Kidney (tissue), 14 donors: ENCODE measurements around the gene RHEBL1. TPM values are rescaled to one million over a fixed set of nuclear protein-coding genes. Genes with fewer than 3 reads are reported as not detected.

Experiments
- DNase-seq, 5 donors: peaks; one replicate each; pipeline ENCODE4 v3.0.0-alpha.2; 2013 to 2020
- FAIRE-seq: peaks from 2 replicates; lab custom pipeline; 2012; peaks lifted over from hg19 to GRCh38; lab: Jason Lieb, UNC
- H3K27ac ChIP-seq, 2 donors: one replicate each; pipeline ENCODE4 v1.7.0; 2013; ENCODE audit warnings: low read depth in 2 of 2, low read length in 2 of 2, inconsistent platforms in 1 of 2
- H3K27me3 ChIP-seq: one replicate; pipeline ENCODE4 v1.7.1; 2013; ENCODE audit warnings: low read length, inconsistent platforms; ENCODE audit not compliant: control insufficient read depth, insufficient read depth
- H3K36me3 ChIP-seq, 3 donors: one replicate each; pipeline versions ENCODE4 v1.7.0 to v1.7.1; 2013; ENCODE audit warnings: low read length in 3 of 3, control low read depth in 1 of 3, inconsistent platforms in 1 of 3; ENCODE audit not compliant: insufficient read depth in 3 of 3, control insufficient read depth in 2 of 3
- H3K4me1 ChIP-seq, 3 donors: one replicate each; pipeline versions ENCODE4 v1.7.0 to v1.7.1; 2013; ENCODE audit warnings: low read length in 3 of 3, inconsistent platforms in 1 of 3, low read depth in 1 of 3; ENCODE audit not compliant: control insufficient read depth in 2 of 3, insufficient read depth in 2 of 3
- H3K4me3 ChIP-seq, 3 donors: one replicate each; pipeline versions ENCODE4 v1.7.0 to v1.8.1; 2013; ENCODE audit warnings: low read length in 3 of 3, control low read depth in 1 of 3, inconsistent platforms in 1 of 3
- H3K9ac ChIP-seq, 3 donors: one replicate each; pipeline versions ENCODE4 v1.7.0 to v1.7.1; 2013; ENCODE audit warnings: low read length in 3 of 3, control low read depth in 1 of 3, inconsistent platforms in 1 of 3
- H3K9me3 ChIP-seq, 3 donors: one replicate each; pipeline versions ENCODE4 v1.7.0 to v1.7.1; 2013; ENCODE audit warnings: low read length in 3 of 3, control low read depth in 1 of 3, inconsistent platforms in 1 of 3; ENCODE audit not compliant: control insufficient read depth in 2 of 3, insufficient read depth in 1 of 3
- intact Hi-C: fragments of 100-400 bp; cut with DNase I; formaldehyde crosslinking; loops from one replicate; pipeline ENCODE4 v1.11.1; 2022
- polyA plus RNA-seq: library from polyadenylated mRNA; stranded (reverse); fragments of 350-450 nt; fragmentation: Illumina TruSeq; extraction: RNeasy Lipid Tissue Mini Kit (QIAGEN cat#74804); gene quantifications from one replicate; pipeline ENCODE4 v1.2.3, GENCODE V29; 2014; ENCODE audit warnings: low read depth, low replicate concordance; ENCODE audit not compliant: insufficient read depth
- total RNA-seq: library from RNA; stranded (reverse); fragmentation: NEBNext Ultra II Directional; extraction: Animal tissue kit (Norgen Biotek cat#: 25700); gene quantifications from one replicate; pipeline ENCODE4 v1.2.1, GENCODE V29; 2021
- TF ChIP-seq, protein P1 (sequence below): IDR thresholded peaks from 3 replicates; pipeline ENCODE4 v1.5.1; 2012; ENCODE audit warnings: mild to moderate bottlenecking, moderate library complexity, borderline replicate concordance; ENCODE audit not compliant: insufficient read depth; ENCODE audit errors: extremely low read depth
- donor health status: control.
- donor health status: control.
- donor health status: control.
- donor health status: control.
- donor health status: control.
- donor health status: DM: yes; HTN: yes; CAD: no.
- donor health status: Normal renal cell carcinoma (clear cell type).

RHEBL1 gene
- total and polyA plus RNA-seq, 2 donors from 2014 or later = 0.52 to 0.69 TPM

DNA sequence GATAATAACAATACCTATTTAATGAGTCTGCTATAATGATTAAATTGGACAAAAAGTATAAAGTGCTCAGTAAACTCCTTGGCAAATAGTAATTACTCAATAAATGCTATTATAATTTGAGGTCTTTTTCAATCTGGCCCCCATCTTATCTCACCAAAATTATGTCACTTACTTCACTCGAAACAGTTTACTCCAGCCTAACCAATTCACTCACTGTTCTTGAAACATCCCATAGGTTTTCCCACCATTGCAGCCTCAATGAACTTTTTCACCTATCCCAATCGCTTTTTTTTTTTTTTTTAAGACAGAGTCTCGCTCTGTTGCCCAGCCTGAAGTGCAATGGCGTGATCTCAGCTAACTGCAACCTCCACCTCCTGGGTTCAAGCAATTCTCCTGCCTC lies 33.8 kb downstream of the RHEBL1 start:
- FAIRE-seq (no peak), DNase-seq (no peak)
- Histone ChIP-seq H3K27ac (no peak overlapping the region), H3K4me1 (no peaks in the 10 kb centered on the region), H3K36me3 (peaks cover 0 to 61% (median 43%) of the 10 kb centered on the region in 3 donors), H3K4me3 (no peak overlapping the region), H3K27me3 (no peaks in the 10 kb centered on the region), H3K9ac (no peak overlapping the region), H3K9me3 (no peaks in the 10 kb centered on the region)
- intact Hi-C loops = no loop called here
- TF ChIP-seq, protein P1, sequence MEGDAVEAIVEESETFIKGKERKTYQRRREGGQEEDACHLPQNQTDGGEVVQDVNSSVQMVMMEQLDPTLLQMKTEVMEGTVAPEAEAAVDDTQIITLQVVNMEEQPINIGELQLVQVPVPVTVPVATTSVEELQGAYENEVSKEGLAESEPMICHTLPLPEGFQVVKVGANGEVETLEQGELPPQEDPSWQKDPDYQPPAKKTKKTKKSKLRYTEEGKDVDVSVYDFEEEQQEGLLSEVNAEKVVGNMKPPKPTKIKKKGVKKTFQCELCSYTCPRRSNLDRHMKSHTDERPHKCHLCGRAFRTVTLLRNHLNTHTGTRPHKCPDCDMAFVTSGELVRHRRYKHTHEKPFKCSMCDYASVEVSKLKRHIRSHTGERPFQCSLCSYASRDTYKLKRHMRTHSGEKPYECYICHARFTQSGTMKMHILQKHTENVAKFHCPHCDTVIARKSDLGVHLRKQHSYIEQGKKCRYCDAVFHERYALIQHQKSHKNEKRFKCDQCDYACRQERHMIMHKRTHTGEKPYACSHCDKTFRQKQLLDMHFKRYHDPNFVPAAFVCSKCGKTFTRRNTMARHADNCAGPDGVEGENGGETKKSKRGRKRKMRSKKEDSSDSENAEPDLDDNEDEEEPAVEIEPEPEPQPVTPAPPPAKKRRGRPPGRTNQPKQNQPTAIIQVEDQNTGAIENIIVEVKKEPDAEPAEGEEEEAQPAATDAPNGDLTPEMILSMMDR = no peak

- H3K9ac ChIP-seq = no peak overlapping the region
- peaks cover 0 to 49% (median 42%) of the 10 kb centered on the region in 3 donors for H3K36me3 ChIP-seq
- TF ChIP-seq, protein P1 = no peak
- no peak overlapping the region for H3K27ac ChIP-seq
- no peaks in the 10 kb centered on the region for H3K9me3 ChIP-seq
- H3K27me3 ChIP-seq = no peaks in the 10 kb centered on the region
- peak in 1 of 5 donors; percentile 37 for DNase-seq
- no peak overlapping the region for H3K4me3 ChIP-seq
- H3K4me1 ChIP-seq = no peaks in the 10 kb centered on the region
- no peak for FAIRE-seq
- intact Hi-C loops = no loop called here
These were observed 35.5 kb downstream of the RHEBL1 start for GRCh38 chr12:49034286-49034622.

- Histone ChIP-seq H3K4me1 (no peaks in the 10 kb centered on the region), H3K4me3 (no peak overlapping the region), H3K9me3 (no peaks in the 10 kb centered on the region), H3K9ac (no peak overlapping the region), H3K27me3 (no peaks in the 10 kb centered on the region), H3K27ac (no peak overlapping the region), H3K36me3 (peaks cover 0 to 49% (median 38%) of the 10 kb centered on the region in 3 donors)
- TF ChIP-seq, protein P1 = no peak
- DNase-seq = peak in 1 of 5 donors; percentile 56
- no peak for FAIRE-seq
- intact Hi-C loops = no loop called here
These were observed 36.0 kb downstream of the RHEBL1 start for GRCh38 chr12:49033611-49034285.
